ENCODE results near the gene ZBBX.

The ZBBX gene

DNA sequence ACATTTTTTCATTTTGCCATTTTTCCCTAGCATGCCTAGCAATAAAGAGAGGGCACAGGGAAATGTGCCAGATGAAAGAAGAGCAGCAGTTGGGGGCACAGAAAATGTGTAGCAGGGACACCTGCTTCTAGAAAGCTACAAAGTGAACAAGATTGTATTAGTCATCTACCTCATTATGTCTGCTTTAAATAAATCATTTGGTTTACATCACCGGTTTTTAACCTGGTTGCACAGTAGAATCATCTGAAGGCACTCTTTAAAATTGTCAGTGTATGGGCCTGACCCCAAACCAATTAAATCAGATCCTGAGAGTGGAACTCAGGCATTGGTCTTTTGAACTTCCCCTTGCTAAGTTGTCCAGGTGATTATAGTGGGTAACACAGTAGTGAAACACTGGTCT is 73.8 kb downstream of the ZBBX start:
- no peak for DNase-seq

GRCh38 chr3:167305340-167305890 is 74.7 kb downstream of the ZBBX start:
- DNase-seq = no peak

GRCh38 chr3:167304077-167304476 is 76.0 kb downstream of the ZBBX start:
- DNase-seq = no peak

DNA sequence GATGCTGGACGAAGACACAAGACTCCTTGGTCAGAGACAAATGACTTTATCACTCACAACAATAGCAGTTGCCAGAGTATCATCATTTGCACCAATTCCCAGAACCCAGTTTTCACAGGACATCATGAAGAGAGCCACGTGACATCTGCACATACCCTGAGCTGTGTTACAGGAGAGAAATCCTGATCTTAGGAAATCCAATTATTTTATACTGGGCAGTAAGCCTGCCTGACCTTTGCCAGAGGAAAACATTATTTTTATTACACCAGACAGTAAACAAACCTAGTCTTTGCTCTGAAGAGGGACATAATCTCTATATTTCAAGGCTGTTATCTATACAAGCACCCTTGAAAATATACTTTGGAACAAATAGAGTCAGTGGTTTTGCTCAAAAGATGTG is 77.4 kb downstream of the ZBBX start:
- DNase-seq = no peak

- no peak for DNase-seq
Measured at GRCh38 chr3:167300207-167300606, 79.9 kb downstream of the ZBBX start.

DNA sequence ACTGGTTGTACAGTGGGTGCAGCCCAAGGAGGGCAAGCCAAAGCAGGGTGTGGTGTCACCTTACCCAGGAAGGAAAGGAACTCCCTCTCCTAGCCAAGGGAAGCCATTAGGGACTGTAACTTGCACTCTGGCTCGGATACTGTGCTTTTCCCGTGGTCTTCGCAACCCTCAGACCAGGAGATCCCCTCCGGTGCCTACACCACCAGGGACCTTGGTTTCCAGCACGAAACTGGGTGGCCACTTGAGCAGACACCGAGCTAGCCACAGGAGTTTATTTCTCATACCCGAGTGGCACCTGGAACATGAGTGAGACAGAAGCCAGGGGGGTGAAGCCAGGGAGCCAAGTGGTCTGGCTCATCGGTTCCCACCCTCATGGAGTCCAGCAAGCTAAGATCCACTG is 90.7 kb downstream of the ZBBX start:
- DNase-seq = no peak

- DNase-seq = no peak
Measured at GRCh38 chr3:167288737-167289136, 91.4 kb downstream of the ZBBX start.

DNA sequence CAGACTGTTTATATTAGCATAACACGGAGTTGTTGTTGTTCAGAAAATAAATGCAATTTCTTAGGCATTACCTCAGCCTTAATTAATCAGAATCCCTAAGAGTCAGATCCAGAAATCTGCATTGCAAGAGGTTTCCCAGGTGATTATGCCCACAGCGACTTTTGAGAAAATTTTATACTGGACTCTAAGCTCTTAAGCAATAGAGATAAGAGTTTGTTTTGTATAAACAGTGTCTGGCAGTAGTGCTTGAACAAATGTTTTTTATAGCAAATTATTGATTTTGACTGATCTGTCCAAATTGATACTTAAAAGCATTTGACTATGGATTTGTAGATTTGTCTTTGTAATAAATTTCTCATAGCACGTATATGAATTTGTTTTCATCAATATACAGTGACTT is 92.8 kb downstream of the ZBBX start:
- no peak for DNase-seq

DNA sequence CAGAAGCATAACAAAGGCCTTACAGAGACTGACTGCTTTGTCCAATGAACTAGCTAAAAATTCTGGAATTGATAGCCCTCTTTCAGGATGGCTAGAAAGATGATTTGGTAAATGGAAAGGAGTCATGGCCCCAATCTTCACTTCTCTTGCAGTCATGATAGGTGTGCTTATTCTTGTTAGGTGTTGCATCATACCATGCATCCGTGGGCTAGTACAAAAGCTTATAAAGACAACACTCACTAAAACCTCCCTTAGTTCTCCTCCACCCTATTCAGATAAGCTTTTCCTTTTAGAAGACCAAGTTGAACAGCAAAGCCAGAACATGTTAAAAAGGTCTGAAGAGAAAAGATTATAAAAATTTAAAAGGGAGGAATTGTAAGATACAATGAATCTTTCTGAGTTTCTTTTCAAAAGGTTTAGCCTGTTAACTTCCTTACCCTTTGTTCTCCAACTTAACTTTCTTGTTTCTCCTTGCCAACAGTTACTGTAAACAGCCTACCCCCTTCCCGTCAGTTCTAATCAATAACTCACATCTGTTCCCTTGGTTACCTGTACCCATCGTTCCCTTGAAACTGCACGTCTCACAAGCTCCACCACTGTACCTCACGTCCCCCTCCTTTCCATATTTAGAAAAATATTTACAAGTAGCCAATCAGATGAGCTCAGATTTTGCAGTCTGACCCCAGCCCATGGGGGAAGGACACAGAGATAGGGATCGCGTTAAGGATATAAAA is 105.8 kb downstream of the ZBBX start:
- no peak for DNase-seq

DNA sequence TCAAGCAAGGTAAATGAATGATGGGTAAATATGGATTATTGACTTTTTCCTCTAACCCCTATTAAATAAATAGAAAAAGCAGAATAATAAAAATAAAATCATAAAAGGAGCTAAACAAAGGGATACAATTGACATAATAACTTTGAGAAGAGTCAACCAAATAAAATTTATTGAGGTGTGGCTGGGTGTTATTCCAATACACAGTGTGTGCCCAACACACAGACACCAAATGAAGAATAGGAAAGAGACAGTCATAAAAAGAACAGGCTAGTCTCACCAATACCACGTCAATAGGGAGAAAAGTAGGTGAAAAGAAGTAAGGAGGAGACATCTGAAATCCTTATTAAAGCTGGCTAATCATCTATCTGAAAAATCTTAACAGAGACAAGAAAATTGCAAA is 127.1 kb downstream of the ZBBX start:
- DNase-seq = no peak

GRCh38 chr3:167251678-167252077 is 128.4 kb downstream of the ZBBX start:
- DNase-seq = no peak

DNA sequence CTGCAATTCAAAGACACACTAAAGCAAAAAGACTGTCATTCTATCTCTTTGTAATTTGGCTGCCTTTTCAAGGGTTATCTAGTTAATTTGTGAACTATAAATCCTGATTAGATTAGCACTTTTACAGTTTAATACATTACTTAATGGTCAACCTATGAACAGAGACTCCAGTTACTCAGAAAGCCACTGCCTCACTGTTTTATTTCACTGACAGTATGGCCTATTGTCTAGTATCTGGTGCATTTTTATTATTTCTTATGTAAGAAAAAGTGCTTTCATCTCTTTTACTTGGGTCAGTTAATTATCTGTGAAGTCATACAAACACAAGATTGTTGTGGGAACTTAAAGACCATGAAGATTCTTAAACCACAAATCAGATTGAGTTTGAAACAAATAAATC is 133.8 kb downstream of the ZBBX start:
- DNase-seq = no peak

GRCh38 chr3:167241048-167241845 is 138.8 kb downstream of the ZBBX start:
- no peak for DNase-seq

- DNase-seq = no peak
Measured at GRCh38 chr3:167228135-167228534, 152.0 kb downstream of the ZBBX start.

- DNase-seq = no peak
Measured at GRCh38 chr3:167225821-167226220, 154.3 kb downstream of the ZBBX start.

DNA sequence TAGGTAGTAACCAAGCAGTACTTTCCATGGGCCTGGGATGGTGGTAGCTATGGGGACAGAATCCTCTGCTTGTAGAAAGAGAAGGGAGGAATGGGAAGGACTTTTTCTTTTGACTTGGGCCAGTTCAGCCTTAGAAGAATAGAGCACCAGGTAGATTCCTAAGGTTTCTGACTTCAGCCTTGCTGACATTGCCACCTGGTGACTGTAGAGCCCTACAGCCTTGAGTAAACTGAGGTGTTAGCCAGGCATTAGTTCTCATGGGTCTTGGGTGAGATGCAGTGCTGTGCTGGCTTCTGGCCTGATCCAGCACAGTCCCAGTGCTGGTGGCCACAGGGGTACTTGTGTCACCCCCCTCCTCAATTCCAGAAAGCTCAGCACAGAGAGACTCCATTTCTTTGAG is 171.1 kb downstream of the ZBBX start:
- DNase-seq = no peak

DNA sequence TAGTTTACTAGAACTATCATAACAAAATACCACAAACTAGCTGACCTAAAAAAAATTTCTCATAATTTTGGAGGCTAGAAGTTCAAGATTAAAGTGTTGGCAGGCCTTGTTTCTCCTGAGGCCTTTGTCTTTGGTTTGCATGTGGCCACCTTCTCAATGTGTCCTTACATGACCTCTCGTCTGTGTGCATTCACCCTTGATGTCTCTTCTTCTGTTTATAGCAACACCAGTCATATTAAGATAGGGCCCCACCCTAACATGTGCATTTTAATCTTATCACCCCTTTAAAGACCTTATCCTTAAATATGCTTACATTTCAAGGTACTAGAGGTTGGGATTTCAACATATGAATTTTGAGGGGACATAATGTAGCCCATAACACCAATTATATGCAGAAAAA is 177.0 kb downstream of the ZBBX start:
- no peak for DNase-seq

DNA sequence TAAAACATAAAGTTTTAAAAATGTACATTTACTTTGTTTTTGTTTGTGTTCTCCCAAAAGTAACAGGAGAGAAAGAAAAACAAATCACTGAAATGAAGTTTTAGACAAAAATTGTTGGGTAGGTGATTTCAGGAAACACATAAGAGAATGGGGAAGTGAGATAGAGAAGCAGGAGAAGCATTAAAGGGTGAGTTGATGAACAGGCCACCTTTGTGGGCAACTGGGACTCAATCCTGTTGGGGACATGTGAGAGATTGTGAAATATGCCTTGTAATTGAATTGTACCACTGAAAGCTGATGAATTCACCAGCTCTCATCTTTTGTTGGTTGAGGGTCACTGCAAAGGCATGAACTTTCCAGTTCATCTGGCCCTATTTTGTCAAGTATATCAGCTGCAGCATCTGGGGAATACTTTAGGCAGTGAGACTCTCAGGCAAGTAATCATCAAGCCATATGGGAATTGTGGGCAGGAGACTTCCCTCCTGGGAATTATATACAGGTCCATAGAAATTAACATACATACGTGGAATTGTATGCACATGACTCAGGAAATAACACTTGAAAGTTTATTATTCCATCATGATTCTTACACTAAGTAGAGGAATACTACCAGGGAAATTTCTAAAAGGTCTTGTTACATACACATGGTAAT is 181.0 kb downstream of the ZBBX start:
- no peak for DNase-seq
